Measurements from ENCODE around the gene TAF8.
"Not testable (repeated sequence)": the region's sequence is repeated elsewhere in the genome, so short reads cannot be mapped to it uniquely, and the experiment has no call there.

- not testable (repeated sequence) for TF ChIP-seq CTCF, POLR2A, POLR2AphosphoS5 (IDR thresholded peaks at IDR 0.05)
Observed at GRCh38 chr6:42003658-42004057, 46.7 kb upstream of the TAF8 start.

Data from suprapubic skin (tissue), 4 donors.